ENCODE data around the gene PXT1. TPM values are rescaled to one million over a fixed set of nuclear protein-coding genes. Genes with fewer than 3 reads are reported as not detected.
A peak's percentile ranks its signal among the peaks of the same experiment; 100 is the strongest.
"Not testable (repeated sequence)": the region's sequence is repeated elsewhere in the genome, so short reads cannot be mapped to it uniquely, and the experiment has no call there.

PXT1 gene
- total RNA-seq, 8 experiments from 2014 or later, result 0.05 to 0.87 (median 0.30) TPM

- 0 to 100% (median 79%) methylated on average over 1 to 7 of the region's 14 CpGs; no CpG with 5 or more reads in 1 of the 10 experiments for WGBS, 10 experiments
- ATAC-seq (replicated peaks in 6 of 8), result peak in 1 of 8 experiments; percentile 27
- in situ Hi-C loops (cut with MboI; ENCODE audit: low pct_unique_long_range_greater_than_20kb in 2 of 9, low sequenced_read_pairs in 9 of 9, unreplicated experiment in 9 of 9), result loop anchor here in 4 of 9 experiments (10.0 to 25.0 kb wide), 2 partner anchors 232 to 244 kb away; partner anchors contain the start of gene MAPK13 (in 3 of the 4)
- no peak overlapping the region for H3K4me3 ChIP-seq
- no peaks in the 10 kb centered on the region for H3K4me1 ChIP-seq (replicated peaks in 1 of 2)
- no peak overlapping the region for H3K27ac ChIP-seq
These were observed 73.5 kb downstream of the PXT1 start for GRCh38 chr6:36368921-36369865.

GRCh38 chr6:36368421-36368820, 74.2 kb downstream of the PXT1 start:
- ATAC-seq (replicated peaks in 6 of 8), result no peak
- Histone ChIP-seq H3K4me1 (replicated peaks in 1 of 2) (no peaks in the 10 kb centered on the region), H3K27ac (no peak overlapping the region), H3K4me3 (no peak overlapping the region)
- WGBS, 10 experiments, result 14 to 100% (median 50%) methylated on average over 1 of the region's 1 CpG; no CpG with 5 or more reads in 6 of the 10 experiments
- in situ Hi-C loops (cut with MboI; ENCODE audit: low pct_unique_long_range_greater_than_20kb in 2 of 9, low sequenced_read_pairs in 9 of 9, unreplicated experiment in 9 of 9), result loop anchor here in 4 of 9 experiments (10.0 to 25.0 kb wide), 2 partner anchors 231 to 244 kb away; partner anchors contain the start of gene MAPK13 (in 3 of the 4)

- in situ Hi-C loops (cut with MboI; ENCODE audit: low pct_unique_long_range_greater_than_20kb in 2 of 9, low sequenced_read_pairs in 9 of 9, unreplicated experiment in 9 of 9), result loop anchor here in 4 of 9 experiments (10.0 to 25.0 kb wide), 2 partner anchors 230 to 243 kb away; partner anchors contain the start of gene MAPK13 (in 3 of the 4)
- H3K27ac ChIP-seq, result no peak overlapping the region
- H3K4me3 ChIP-seq, result no peak overlapping the region
- no peak for ATAC-seq (replicated peaks in 6 of 8)
- WGBS, 10 experiments, result 50 to 100% (median 84%) methylated on average over 1 to 2 of the region's 3 CpGs; no CpG with 5 or more reads in 4 of the 10 experiments
- H3K4me1 ChIP-seq (replicated peaks in 1 of 2), result no peaks in the 10 kb centered on the region
These were observed 74.9 kb downstream of the PXT1 start for GRCh38 chr6:36367743-36368142.

DNA sequence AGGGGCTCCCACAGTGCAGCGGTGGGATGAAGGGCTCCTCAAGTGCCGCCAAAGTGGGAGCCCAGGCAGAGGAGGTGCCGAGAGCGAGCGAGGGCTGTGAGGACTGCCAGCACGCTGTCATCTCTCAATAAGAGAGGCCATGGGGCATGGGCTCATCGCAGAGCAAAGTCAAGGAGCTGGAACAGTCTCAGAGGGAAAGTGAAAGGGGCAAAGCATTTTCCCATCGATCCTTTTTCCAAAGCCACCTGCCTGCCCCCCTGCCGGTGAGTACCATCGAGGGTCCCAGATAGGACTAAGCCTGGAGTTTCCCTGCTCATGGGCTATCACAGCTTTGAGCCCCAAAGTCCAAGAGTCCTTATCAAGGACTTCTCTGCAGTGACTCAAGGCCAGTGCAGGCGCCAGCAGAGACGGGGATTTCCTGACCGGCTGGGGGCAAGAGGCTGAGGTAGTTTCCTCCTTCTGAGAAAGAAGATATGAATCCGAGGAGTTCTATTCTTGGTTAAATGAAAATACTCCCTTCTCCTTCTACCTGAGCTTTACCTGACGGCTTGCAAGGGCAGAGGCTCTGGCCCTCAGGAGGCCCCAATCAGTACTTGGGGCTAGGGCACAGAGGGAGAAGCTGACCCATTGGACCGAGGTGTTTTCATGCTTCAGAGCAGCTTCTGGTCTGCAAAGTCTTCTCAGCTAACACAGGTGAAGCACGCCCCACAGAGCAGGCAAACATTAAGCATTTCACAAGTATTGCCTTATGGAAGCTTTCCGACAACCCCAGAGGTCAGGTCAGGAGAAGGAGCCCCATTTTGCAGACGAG, 77.8 kb downstream of the PXT1 start:
- Histone ChIP-seq H3K27ac (no peak overlapping the region), H3K4me1 (replicated peaks in 1 of 2) (peaks cover 0 to 2% of the 10 kb centered on the region in 2 donors), H3K4me3 (no peak overlapping the region)
- no peak for ATAC-seq (replicated peaks in 6 of 8)
- WGBS, 10 experiments, result 69 to 100% (median 81%) methylated on average over 1 to 9 of the region's 19 CpGs; no CpG with 5 or more reads in 3 of the 10 experiments
- in situ Hi-C loops (cut with MboI; ENCODE audit: low pct_unique_long_range_greater_than_20kb in 2 of 9, low sequenced_read_pairs in 9 of 9, unreplicated experiment in 9 of 9), result loop anchor here in 4 of 9 experiments (10.0 to 25.0 kb wide), 2 partner anchors 228 to 240 kb away; partner anchors contain the start of gene MAPK13 (in 3 of the 4)

DNA sequence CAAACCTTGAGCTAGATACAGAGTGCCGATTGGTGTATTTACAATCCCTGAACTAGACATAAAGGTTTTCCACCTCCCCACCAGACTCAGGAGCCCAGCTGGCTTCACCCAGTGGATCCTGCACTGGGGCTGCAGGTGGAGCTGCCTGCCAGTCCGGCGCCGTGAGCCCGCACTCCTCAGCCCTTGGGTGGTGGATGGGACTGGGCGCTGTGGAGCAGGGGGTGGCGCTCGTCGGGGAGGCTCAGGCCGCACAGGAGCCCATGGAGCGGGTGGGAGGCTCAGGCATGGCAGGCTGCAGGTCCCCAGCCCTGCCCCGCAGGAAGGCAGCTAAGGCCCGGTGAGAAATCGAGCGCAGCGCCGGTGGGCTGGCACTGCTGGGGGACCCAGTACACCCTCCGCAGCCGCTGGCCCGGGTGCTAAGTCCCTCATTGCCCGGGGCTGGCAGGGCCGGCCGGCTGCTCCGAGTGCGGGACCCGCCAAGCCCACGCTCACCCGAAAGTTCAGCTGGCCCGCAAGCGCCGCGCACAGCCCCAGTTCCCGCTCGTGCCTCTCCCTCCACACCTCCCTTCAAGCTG, 78.5 kb downstream of the PXT1 start:
- in situ Hi-C loops (cut with MboI; ENCODE audit: low pct_unique_long_range_greater_than_20kb in 2 of 9, low sequenced_read_pairs in 9 of 9, unreplicated experiment in 9 of 9), result loop anchor here in 4 of 9 experiments (10.0 to 25.0 kb wide), 2 partner anchors 227 to 239 kb away; partner anchors contain the start of gene MAPK13 (in 3 of the 4)

GRCh38 chr6:36363371-36363752, 79.3 kb downstream of the PXT1 start:
- not testable (repeated sequence) for H3K4me1 ChIP-seq (replicated peaks in 1 of 2); H3K4me3 ChIP-seq; H3K27ac ChIP-seq; ATAC-seq (replicated peaks in 6 of 8)
- in situ Hi-C loops (cut with MboI; ENCODE audit: low pct_unique_long_range_greater_than_20kb in 2 of 9, low sequenced_read_pairs in 9 of 9, unreplicated experiment in 9 of 9), result loop anchor here in 4 of 9 experiments (10.0 to 25.0 kb wide), 2 partner anchors 226 to 239 kb away; partner anchors contain the start of gene MAPK13 (in 3 of the 4)
- WGBS, 10 experiments, result 40 to 87% (median 60%) methylated on average over 1 to 8 of the region's 13 CpGs; no CpG with 5 or more reads in 5 of the 10 experiments

More for the DNA sequence above, 78.5 kb downstream of the PXT1 start:
- WGBS, 10 experiments, result no CpG with 5 or more reads among the region's 34 CpGs
- ATAC-seq (replicated peaks in 6 of 8); H3K4me1 ChIP-seq (replicated peaks in 1 of 2); H3K27ac ChIP-seq; H3K4me3 ChIP-seq: not testable (repeated sequence)

DNA sequence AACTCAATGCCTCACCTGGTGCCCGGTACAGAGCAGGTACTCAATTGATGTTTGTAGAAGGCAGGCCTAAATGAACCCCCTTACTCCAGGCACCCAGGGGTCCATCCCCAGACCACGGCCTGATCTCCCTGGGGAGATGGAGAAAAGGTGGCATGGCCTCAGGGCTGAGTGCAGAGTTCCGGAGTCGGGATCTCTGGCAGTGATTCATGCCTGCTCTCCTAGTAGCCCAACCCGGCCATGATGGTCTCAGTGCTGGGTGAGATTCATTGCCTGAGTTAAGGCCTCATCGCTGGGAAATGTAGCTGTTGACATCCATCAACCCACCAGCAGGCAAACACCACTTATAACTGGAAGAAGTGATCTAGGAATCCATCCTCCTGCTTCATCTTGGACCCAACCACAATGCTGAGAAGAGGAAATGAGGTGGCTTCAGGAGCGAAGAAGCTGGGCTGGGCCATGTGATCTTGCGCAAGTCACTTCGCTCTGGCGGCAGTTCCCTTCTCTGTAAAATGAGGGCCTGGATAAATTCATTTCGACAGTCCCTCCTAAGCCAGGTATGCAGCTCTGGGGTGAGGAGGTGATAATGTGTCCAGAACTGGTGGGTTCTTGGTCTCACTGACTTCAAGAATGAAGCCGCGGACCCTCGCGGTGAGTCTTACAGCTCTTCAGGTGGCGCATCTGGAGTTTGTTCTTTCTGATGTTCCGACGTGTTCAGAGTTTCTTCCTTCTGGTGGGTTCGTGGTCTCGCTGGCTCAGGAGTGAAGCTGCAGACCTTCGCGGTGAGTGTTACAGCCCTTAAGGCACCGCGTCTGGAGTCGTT, 79.9 kb downstream of the PXT1 start:
- in situ Hi-C loops (cut with MboI; ENCODE audit: low pct_unique_long_range_greater_than_20kb in 2 of 9, low sequenced_read_pairs in 9 of 9, unreplicated experiment in 9 of 9), result loop anchor here in 4 of 9 experiments (10.0 to 25.0 kb wide), 2 partner anchors 225 to 238 kb away; partner anchors contain the start of gene MAPK13 (in 3 of the 4)
- Histone ChIP-seq H3K4me1 (replicated peaks in 1 of 2) (peaks cover 0 to 8% of the 10 kb centered on the region in 2 donors), H3K4me3 (no peak overlapping the region), H3K27ac (no peak overlapping the region)
- WGBS, 10 experiments, result 54 to 100% (median 89%) methylated on average over 3 to 19 of the region's 25 CpGs; no CpG with 5 or more reads in 1 of the 10 experiments
- ATAC-seq (replicated peaks in 6 of 8), result no peak

GRCh38 chr6:36361071-36361470, 81.6 kb downstream of the PXT1 start:
- no peak for ATAC-seq (replicated peaks in 6 of 8)
- in situ Hi-C loops (cut with MboI; ENCODE audit: low pct_unique_long_range_greater_than_20kb in 2 of 9, low sequenced_read_pairs in 9 of 9, unreplicated experiment in 9 of 9), result loop anchor here in 4 of 9 experiments (10.0 to 25.0 kb wide), 2 partner anchors 224 to 236 kb away; partner anchors contain the start of gene MAPK13 (in 3 of the 4)
- WGBS, 10 experiments, result 71 to 100% (median 81%) methylated on average over 1 to 10 of the region's 11 CpGs; no CpG with 5 or more reads in 3 of the 10 experiments
- peaks cover 0 to 8% of the 10 kb centered on the region in 2 donors for H3K4me1 ChIP-seq (replicated peaks in 1 of 2)
- H3K4me3 ChIP-seq, result no peak overlapping the region
- H3K27ac ChIP-seq, result no peak overlapping the region

DNA sequence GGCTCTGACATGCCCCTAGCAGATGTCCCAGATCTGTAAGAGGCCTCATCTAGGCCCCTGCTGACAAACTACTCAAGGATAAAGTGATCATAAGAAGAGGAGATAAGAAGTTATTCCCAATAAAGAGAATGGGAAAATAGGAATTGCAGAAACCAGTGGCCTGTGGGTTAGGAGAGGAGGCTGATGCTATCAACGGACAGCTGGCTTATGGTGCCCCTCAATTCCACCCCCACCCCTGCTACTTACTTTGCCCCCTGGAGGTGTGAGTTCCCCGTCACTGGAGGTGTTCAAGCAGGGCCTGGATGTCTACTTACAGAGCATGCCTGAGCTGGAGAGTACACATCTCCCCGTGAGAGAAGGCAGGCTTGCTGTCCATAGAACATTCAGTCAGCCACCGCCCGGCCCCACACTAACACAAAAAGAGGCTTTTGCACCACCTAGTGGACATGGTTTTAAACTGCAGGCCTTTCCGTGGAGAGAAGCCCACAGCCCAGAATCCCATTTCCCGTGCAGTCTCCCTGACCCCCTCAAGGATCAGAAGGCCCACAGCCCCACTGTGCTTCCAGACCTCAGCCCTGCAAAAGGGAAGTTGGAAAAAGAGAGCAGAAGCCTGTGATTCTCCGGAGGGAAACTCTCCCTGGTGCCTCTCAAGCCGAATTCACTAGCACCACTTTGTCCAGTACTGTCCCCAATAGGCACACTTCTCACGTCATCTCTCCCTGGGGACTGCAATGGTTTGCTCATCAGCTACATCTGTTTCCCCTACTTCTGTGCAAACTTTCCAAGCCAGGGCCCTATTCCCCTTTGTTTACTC, 82.2 kb downstream of the PXT1 start:
- H3K4me3 ChIP-seq, result no peak overlapping the region
- in situ Hi-C loops (cut with MboI; ENCODE audit: low pct_unique_long_range_greater_than_20kb in 2 of 9, low sequenced_read_pairs in 9 of 9, unreplicated experiment in 9 of 9), result loop anchor here in 4 of 9 experiments (10.0 to 25.0 kb wide), 2 partner anchors 223 to 236 kb away; partner anchors contain the start of gene MAPK13 (in 3 of the 4)
- peaks cover 0 to 8% of the 10 kb centered on the region in 2 donors for H3K4me1 ChIP-seq (replicated peaks in 1 of 2)
- no peak overlapping the region for H3K27ac ChIP-seq
- ATAC-seq (replicated peaks in 6 of 8), result peak; percentile 86 to 100 (median 99)
- 0 to 83% (median 25%) methylated on average over 1 to 4 of the region's 10 CpGs; no CpG with 5 or more reads in 5 of the 10 experiments for WGBS, 10 experiments

GRCh38 chr6:36358226-36358915, 84.3 kb downstream of the PXT1 start:
- Histone ChIP-seq H3K4me1 (replicated peaks in 1 of 2) (peaks cover 0 to 8% of the 10 kb centered on the region in 2 donors), H3K27ac (no peak overlapping the region), H3K4me3 (no peak overlapping the region)
- in situ Hi-C loops (cut with MboI; ENCODE audit: low pct_unique_long_range_greater_than_20kb in 2 of 9, low sequenced_read_pairs in 9 of 9, unreplicated experiment in 9 of 9), result loop anchor here in 3 of 9 experiments (25.0 kb wide), 1 partner anchor 221 kb away; the partner anchor contains the start of gene MAPK13 (in 3 of the 3)
- peak in 3 of 8 experiments; percentile 29 to 57 (median 36) for ATAC-seq (replicated peaks in 6 of 8)
- WGBS, 10 experiments, result 20 to 100% (median 100%) methylated on average over 1 to 2 of the region's 4 CpGs; no CpG with 5 or more reads in 4 of the 10 experiments
